Suppressor macrophage treated with lipopolysaccharide for 1 hour (primary cell): ENCODE measurements around the gene FCGR1A.
"Not testable (repeated sequence)": the region's sequence is repeated elsewhere in the genome, so short reads cannot be mapped to it uniquely, and the experiment has no call there.

Experiments used
- DNase-seq, 3 donors: peaks; one replicate each; pipeline ENCODE4 v3.0.0-alpha.2; 2020 to 2022

The FCGR1A gene

GRCh38 chr1:149841149-149841548 is 58.7 kb downstream of the FCGR1A start:
- DNase-seq = not testable (repeated sequence)
